K562 (cell line): Measurements from ENCODE around the gene UBR7. TPM values are rescaled to one million over a fixed set of nuclear protein-coding genes. Genes with fewer than 3 reads are reported as not detected.

ENCODE experiments used
- ATAC-seq: fragments of 200-7000 bp; cut with Tn5 transposase; 3 replicates; pipeline ENCODE4 v1.9.1; 2020; ENCODE audit warnings: moderate library complexity
- BruUV-seq: library from RNA; stranded (reverse); fragments of 400-500 nt; replicated peaks from 2 replicates; lab custom pipeline; 2021; lab: Mats Ljungman, UMichigan
- CTCF ChIA-PET: fragments of 300-600 bp; formaldehyde crosslinking; extraction: SDS; loops from one replicate; lab custom pipeline; 2021; ENCODE audit warnings: low intra/inter-chr PET ratio; lab: Yijun Ruan, JAX
- POLR2A ChIA-PET: fragments of 300-600, 350-650 bp; sonication (Branson Sonifier 250); formaldehyde crosslinking; extraction: SDS; loops from one replicate; lab custom pipeline; 2021; ENCODE audit warnings: antibody characterized with exemption, inconsistent platforms; lab: Yijun Ruan, JAX
- DNase-seq, 4 experiments: peaks; one replicate each; pipeline versions ENCODE4 v3.0.0 to v3.0.0-alpha.2; 2011 to 2018; ENCODE audit warnings: low spot score in 3 of 4, mixed read lengths in 3 of 4; ENCODE audit errors: extremely low read depth in 1 of 4
- FAIRE-seq: peaks from 2 replicates; lab custom pipeline; 2011; peaks lifted over from hg19 to GRCh38; lab: Jason Lieb, UNC
- H2AFZ ChIP-seq: 2 replicates; pipeline ENCODE4 v1.6.0; 2011; ENCODE audit warnings: low read depth, low read length, control low read depth, inconsistent platforms
- H3K27ac ChIP-seq: fragments of 200-600 bp; 3 replicates; pipeline ENCODE4 v1.8.0; 2011; ENCODE audit warnings: low read depth, mild to moderate bottlenecking, control low read depth, inconsistent platforms, low read length, moderate library complexity, mixed read lengths; ENCODE audit errors: extremely low read depth
- H3K27me3 ChIP-seq, 2 experiments: fragments of 300-600 bp in 1 of 2; 2 replicates in 1 of 2; 3 replicates in 1 of 2; pipeline versions ENCODE4 v1.6.0 to v1.8.0; 2011; ENCODE audit warnings: inconsistent platforms in 2 of 2, low read length in 2 of 2, mild to moderate bottlenecking in 1 of 2, mixed read lengths in 1 of 2, moderate library complexity in 1 of 2; ENCODE audit not compliant: control insufficient read depth in 2 of 2, insufficient read depth in 2 of 2
- H3K36me3 ChIP-seq: fragments of 300-600 bp; 3 replicates; pipeline ENCODE4 v1.8.0; 2011; ENCODE audit warnings: mild to moderate bottlenecking, low read length, inconsistent platforms; ENCODE audit not compliant: control insufficient read depth, insufficient read depth
- H3K4me1 ChIP-seq, 2 experiments: fragments of 200-600 bp in 1 of 2; replicated peaks in 1 of 2; 2 replicates in 1 of 2; 3 replicates in 1 of 2; pipeline versions ENCODE4 v1.5.1 to v1.8.0; 2011; ENCODE audit warnings: inconsistent platforms in 2 of 2, low read length in 2 of 2, mild to moderate bottlenecking in 1 of 2, mixed read lengths in 1 of 2, moderate library complexity in 1 of 2; ENCODE audit not compliant: control insufficient read depth in 2 of 2, insufficient read depth in 2 of 2
- H3K4me2 ChIP-seq: 2 replicates; pipeline ENCODE4 v1.6.1; 2011; ENCODE audit warnings: low read length, control low read depth, inconsistent platforms, mixed read lengths; ENCODE audit not compliant: insufficient read depth
- H3K4me3 ChIP-seq: fragments of 200-600 bp; sonication (generic), shearing (Covaris generic); 2 replicates; pipeline ENCODE4 v1.5.1; 2016; ENCODE audit warnings: control low read depth, inconsistent platforms
- H3K79me2 ChIP-seq: fragments of 200-600 bp; 3 replicates; pipeline ENCODE4 v1.8.0; 2011; ENCODE audit warnings: low read length, inconsistent platforms; ENCODE audit not compliant: control insufficient read depth, insufficient read depth
- H3K9ac ChIP-seq, 2 experiments: 2 replicates each; pipeline versions ENCODE4 v1.6.0 to v1.6.1; 2011; ENCODE audit warnings: low read depth in 2 of 2, low read length in 2 of 2, control low read depth in 1 of 2, inconsistent platforms in 1 of 2, mild to moderate bottlenecking in 1 of 2, mixed read lengths in 1 of 2; ENCODE audit not compliant: insufficient read depth in 1 of 2
- H3K9me1 ChIP-seq: one replicate; pipeline ENCODE4 v1.6.0; 2011; ENCODE audit warnings: inconsistent platforms, mild to moderate bottlenecking, low read length, moderate library complexity; ENCODE audit not compliant: control insufficient read depth, insufficient read depth
- H3K9me3 ChIP-seq: replicated peaks from 2 replicates; pipeline ENCODE4 v1.5.1; 2011; ENCODE audit warnings: low read depth, low read length, inconsistent platforms; ENCODE audit not compliant: control insufficient read depth, insufficient read depth
- H4K20me1 ChIP-seq: replicated peaks from 2 replicates; pipeline ENCODE4 v1.6.1; 2011; ENCODE audit warnings: low read length, inconsistent platforms, mixed read lengths; ENCODE audit not compliant: control insufficient read depth, insufficient read depth
- CREB1 ChIP-seq, 2 experiments: sonication (generic) in 1 of 2; formaldehyde crosslinking in 1 of 2; IDR thresholded peaks; 2 replicates each; pipeline versions ENCODE4 v1.6.1 to v1.8.0; 2012 to 2022; ENCODE audit warnings: inconsistent platforms in 1 of 2, mild to moderate bottlenecking in 1 of 2, missing genetic modification reagents in 1 of 2, moderate library complexity in 1 of 2
- E2F1 ChIP-seq: sonication (generic); formaldehyde crosslinking; IDR thresholded peaks from 2 replicates; pipeline ENCODE4 v1.8.1; 2023; ENCODE audit warnings: mild to moderate bottlenecking, missing genetic modification reagents, moderate library complexity
- ESRRB ChIP-seq: fragments of 250-450 bp; sonication (Bioruptor Pico); IDR thresholded peaks from 2 replicates; pipeline ENCODE4 v1.5.0; 2020; ENCODE audit warnings: mild to moderate bottlenecking, moderate library complexity, borderline replicate concordance
- FOXA3 ChIP-seq, 2 experiments: fragments of 450-650 bp in 1 of 2; sonication (generic) in 1 of 2; formaldehyde crosslinking; IDR thresholded peaks in 1 of 2; conservative IDR thresholded peaks in 1 of 2; 2 replicates each; pipeline versions ENCODE4 v1.4.0 to v1.8.0; 2020 to 2022; ENCODE audit warnings: mild to moderate bottlenecking in 2 of 2, missing genetic modification reagents in 1 of 2
- NFE2 ChIP-seq: IDR thresholded peaks from 2 replicates; pipeline ENCODE4 v1.6.1; 2014; ENCODE audit warnings: antibody characterized with exemption, low read depth
- NFYB ChIP-seq: IDR thresholded peaks from 2 replicates; pipeline ENCODE4 v1.6.1; 2011; ENCODE audit warnings: mild to moderate bottlenecking, moderate library complexity; ENCODE audit not compliant: insufficient read length; ENCODE audit errors: extremely low read depth
- RFX1 ChIP-seq: fragments of 450-650 bp; IDR thresholded peaks from 2 replicates; pipeline ENCODE4 v1.6.1; 2016; ENCODE audit warnings: mild to moderate bottlenecking, moderate library complexity
- SIX5 ChIP-seq, 2 experiments: IDR thresholded peaks; 2 replicates each; pipeline ENCODE4 v1.6.1; 2011; ENCODE audit warnings: low read length in 2 of 2, borderline replicate concordance in 1 of 2, low read depth in 1 of 2, mild to moderate bottlenecking in 1 of 2, moderate library complexity in 1 of 2; ENCODE audit not compliant: insufficient read depth in 1 of 2
- SUPT5H ChIP-seq: fragments of 450-650 bp; IDR thresholded peaks from 2 replicates; pipeline ENCODE4 v1.6.1; 2016
- ZKSCAN1 ChIP-seq: fragments of 150-350 bp; IDR thresholded peaks from 2 replicates; pipeline ENCODE4 v1.6.1; 2016; ENCODE audit warnings: low read depth, low read length
- ZNF140 ChIP-seq: fragments of 250-450 bp; sonication (Bioruptor Pico); IDR thresholded peaks from 2 replicates; pipeline ENCODE4 v1.8.0; 2021; ENCODE audit warnings: moderate library complexity, mild to moderate bottlenecking, inconsistent platforms
- ZNF318 ChIP-seq, 2 experiments: fragments of 450-650 bp; IDR thresholded peaks; 2 replicates each; pipeline ENCODE4 v1.6.1; 2016; ENCODE audit warnings: mild to moderate bottlenecking in 2 of 2, borderline replicate concordance in 1 of 2, low read depth in 1 of 2, moderate library complexity in 1 of 2
- ZNF551 ChIP-seq: fragments of 250-450 bp; sonication (Bioruptor Pico); IDR thresholded peaks from 2 replicates; pipeline ENCODE4 v1.5.0; 2021; ENCODE audit warnings: mild to moderate bottlenecking, moderate library complexity
- WGBS: fragments of 100-300 bp; shearing (Covaris generic); methylation state at CpG from one replicate; pipeline ENCODE4 v1.1.6; 2016; ENCODE audit warnings: low coverage, mixed read lengths; ENCODE audit not compliant: insufficient coverage; ENCODE audit errors: missing lambda C conversion rate; 5-methylcytosine and 5-hydroxymethylcytosine counted together
- in situ Hi-C: fragments of 300-500 bp; cut with MboI; formaldehyde crosslinking; loops from 4 replicates; pipeline ENCODE4 v1.15.0; 2018; ENCODE audit warnings: inconsistent platforms, mixed read lengths
- intact Hi-C: fragments of 100-400 bp; cut with micrococcal nuclease; formaldehyde crosslinking; loops from 2 replicates; pipeline ENCODE4 v1.14.2; 2022
- polyA plus RNA-seq, 8 experiments: library from polyadenylated mRNA; depleted of rRNA in 4 of 8; stranded (reverse) in 5 of 8; unstranded in 3 of 8; fragments of >200 nt; fragmentation: Nextera tagmentation in 2 of 8; fragmentation: Illumina TruSeq in 1 of 8; extraction: Ambion mirVana in 2 of 8; extraction: Trizol in 1 of 8; gene quantifications; 2 replicates each; pipeline versions ENCODE4 v1.2.1 to v1.2.3, GENCODE V29; 2011 to 2014; ENCODE audit warnings: inconsistent platforms in 1 of 8, missing spikeins in 1 of 8
- total RNA-seq, 7 experiments: library from RNA; depleted of rRNA in 6 of 7; stranded (reverse); fragments of >200 nt in 6 of 7; fragmentation: Illumina TruSeq in 2 of 7; extraction: Trizol in 2 of 7; gene quantifications; 2 replicates each; pipeline versions ENCODE4 v1.2.1 to v1.2.3, GENCODE V29; 2011 to 2021; ENCODE audit warnings: low replicate concordance in 1 of 7

Gene UBR7
- total and polyA plus RNA-seq, 9 of the 15 experiments (the other 6 are each of a cell fraction or from before 2014, with no cell fraction given), result 12.5 to 63.0 (median 34.4) TPM

- peaks cover 63% of the 10 kb centered on the region for H3K36me3 ChIP-seq
- WGBS, result 100% methylated on average over 2 of the region's 2 CpGs
- BruUV-seq, result no TSS peak
- no peak for DNase-seq
- TF ChIP-seq E2F1, result no peak
- TF ChIP-seq ZNF318 (IDR thresholded peaks at IDR 0.05; ENCODE audit: borderline replicate concordance in 1 of 2, low read depth in 1 of 2), result no peak
- TF ChIP-seq FOXA3 (CRISPR knock-in tag; conservative IDR thresholded peaks at IDR 0.05 in 1 of 2, IDR thresholded peaks at IDR 0.05 in 1 of 2), result no peak
- no peak for TF ChIP-seq ZKSCAN1
- TF ChIP-seq ZNF140 (CRISPR knock-in tag), result no peak
- TF ChIP-seq NFE2, result no peak
- TF ChIP-seq RFX1, result no peak
- no peak for TF ChIP-seq NFYB
- TF ChIP-seq SIX5 (IDR thresholded peaks at IDR 0.05; ENCODE audit: borderline replicate concordance in 1 of 2, insufficient read depth in 1 of 2, low read depth in 1 of 2, low read length in 2 of 2), result no peak
- TF ChIP-seq CREB1 (IDR thresholded peaks at IDR 0.05), result no peak
- no peak for TF ChIP-seq CREB1 (CRISPR knock-in tag; IDR thresholded peaks at IDR 0.05)
- TF ChIP-seq ESRRB (CRISPR knock-in tag), result no peak
- TF ChIP-seq SUPT5H, result no peak
- TF ChIP-seq ZNF551 (CRISPR knock-in tag), result no peak
- TF ChIP-seq, all 486 proteins: peak for 0
- in situ Hi-C loops, result no loop called here
- no peaks in the 10 kb centered on the region for H3K4me1 ChIP-seq
- no peak overlapping the region for H3K9ac ChIP-seq
- H3K9me3 ChIP-seq, result no peaks in the 10 kb centered on the region
- no peaks in the 10 kb centered on the region for H3K27me3 ChIP-seq
- CTCF ChIA-PET, result no interaction called here
- H3K4me2 ChIP-seq, result no peak overlapping the region
- intact Hi-C loops, result no loop called here
- no peak for FAIRE-seq
- H3K27ac ChIP-seq, result no peak overlapping the region
- H3K9me1 ChIP-seq, result peaks cover 4% of the 10 kb centered on the region
- no peak for ATAC-seq
- no peaks in the 10 kb centered on the region for H4K20me1 ChIP-seq
- H3K4me3 ChIP-seq, result no peak overlapping the region
- POLR2A ChIA-PET, result no interaction called here
- H2AFZ ChIP-seq, result no peak overlapping the region
- H3K79me2 ChIP-seq, result peaks cover 2% of the 10 kb centered on the region
These were observed 7.5 kb downstream of the UBR7 start for GRCh38 chr14:93214598-93214997.
